B cell (primary cell): ENCODE results near the gene PRAMEF12. TPM values are rescaled to one million over a fixed set of nuclear protein-coding genes. Genes with fewer than 3 reads are reported as not detected.

ENCODE experiments used
- ATAC-seq: fragments of 200-7000 bp; cut with Tn5 transposase; one replicate; pipeline ENCODE4 v1.10.0; 2021; ENCODE audit warnings: low read depth, mild to moderate bottlenecking, moderate number of reproducible peaks, moderate library complexity
- CTCF ChIA-PET: fragments of 350-600 bp; sonication (Branson Sonifier 250); formaldehyde crosslinking; loops from one replicate; lab custom pipeline; 2021; ENCODE audit warnings: antibody characterized with exemption, inconsistent platforms; lab: Charles Lee
- POLR2A ChIA-PET: fragments of 350-600 bp; sonication (Branson Sonifier 250); formaldehyde crosslinking; loops from one replicate; lab custom pipeline; 2021; ENCODE audit warnings: antibody characterized with exemption; lab: Charles Lee
- DNase-seq: peaks from one replicate; pipeline ENCODE4 v3.0.0; 2013
- H2AFZ ChIP-seq: 2 replicates; pipeline ENCODE4 v1.6.1; 2012; ENCODE audit warnings: mild to moderate bottlenecking, low read depth, low read length; ENCODE audit not compliant: insufficient read depth, poor library complexity, severe bottlenecking
- H3K27ac ChIP-seq, 2 donors: 1 replicate in 1 of 2; 2 replicates in 1 of 2; pipeline ENCODE4 v1.5.1; 2012 to 2013; ENCODE audit warnings: low read length in 2 of 2, mild to moderate bottlenecking in 2 of 2, moderate library complexity in 1 of 2
- H3K27me3 ChIP-seq, 4 experiments: fragments of 200-600 bp in 1 of 4; sonication (generic) in 1 of 4; replicated peaks in 1 of 4; 1 replicate in 2 of 4; 2 replicates in 2 of 4; pipeline versions ENCODE4 v1.6.1 to v1.7.0; 2013 to 2016; ENCODE audit warnings: low read length in 3 of 4, mild to moderate bottlenecking in 2 of 4, mixed read lengths in 1 of 4, moderate library complexity in 1 of 4; ENCODE audit not compliant: insufficient read depth in 4 of 4, control insufficient read depth in 3 of 4; ENCODE audit errors: control extremely low read depth in 1 of 4
- H3K36me3 ChIP-seq, 2 experiments: replicated peaks in 1 of 2; 1 replicate in 1 of 2; 2 replicates in 1 of 2; pipeline versions ENCODE4 v1.6.1 to v1.7.1; 2013; ENCODE audit warnings: low read length in 1 of 2; ENCODE audit not compliant: insufficient read depth in 2 of 2, control insufficient read depth in 1 of 2; ENCODE audit errors: control extremely low read depth in 1 of 2, extremely low read depth in 1 of 2
- H3K4me1 ChIP-seq, 2 donors: fragments of 200-600 bp in 1 of 2; sonication (generic) in 1 of 2; 1 replicate in 1 of 2; 2 replicates in 1 of 2; pipeline versions ENCODE4 v1.5.1 to v1.6.1; 2013 to 2017; ENCODE audit warnings: low read length in 2 of 2; ENCODE audit not compliant: control insufficient read depth in 2 of 2, insufficient read depth in 2 of 2
- H3K4me2 ChIP-seq: replicated peaks from 2 replicates; pipeline ENCODE3; 2012; ENCODE audit warnings: mild to moderate bottlenecking, low read depth, low read length; ENCODE audit not compliant: poor library complexity, severe bottlenecking
- H3K4me3 ChIP-seq, 5 experiments: fragments of 200-600 bp in 1 of 5; sonication (generic) in 1 of 5; 1 replicate in 3 of 5; 2 replicates in 2 of 5; pipeline versions ENCODE4 v1.5.1 to v1.7.0; 2011 to 2016; ENCODE audit warnings: low read length in 4 of 5, mild to moderate bottlenecking in 4 of 5, low read depth in 2 of 5, control low read depth in 1 of 5, moderate library complexity in 1 of 5; ENCODE audit not compliant: insufficient read depth in 1 of 5; ENCODE audit errors: control extremely low read depth in 1 of 5, extremely low read depth in 1 of 5
- H3K79me2 ChIP-seq: fragments of 200-600 bp; sonication (generic); one replicate; pipeline ENCODE4 v1.6.0; 2016; ENCODE audit warnings: low read length; ENCODE audit not compliant: control insufficient read depth, insufficient read depth
- H3K9ac ChIP-seq: fragments of 200-600 bp; sonication (generic); 2 replicates; pipeline ENCODE4 v1.6.1; 2017; ENCODE audit warnings: mild to moderate bottlenecking, low read length, moderate library complexity
- H3K9me3 ChIP-seq, 3 donors: one replicate each; pipeline versions ENCODE4 v1.6.1 to v1.7.1; 2013; ENCODE audit warnings: low read length in 2 of 3; ENCODE audit not compliant: control insufficient read depth in 2 of 3, insufficient read depth in 1 of 3; ENCODE audit errors: control extremely low read depth in 1 of 3
- H4K20me1 ChIP-seq: 2 replicates; pipeline ENCODE4 v1.6.0; 2012; ENCODE audit warnings: mild to moderate bottlenecking, low read length; ENCODE audit not compliant: insufficient read depth, control insufficient read depth, poor library complexity, severe bottlenecking
- H3K27ac Mint-ChIP-seq: one replicate; pipeline ENCODE4 v1.8.0; 2021; ENCODE audit warnings: mixed read lengths
- H3K27me3 Mint-ChIP-seq: one replicate; pipeline ENCODE4 v1.8.0; 2021; ENCODE audit warnings: mixed read lengths
- H3K4me1 Mint-ChIP-seq: one replicate; pipeline ENCODE4 v1.8.0; 2021; ENCODE audit warnings: mixed read lengths
- H3K4me3 Mint-ChIP-seq: one replicate; pipeline ENCODE4 v1.8.0; 2021; ENCODE audit warnings: mixed read lengths
- H3K9me3 Mint-ChIP-seq: one replicate; pipeline ENCODE4 v1.8.0; 2022; ENCODE audit warnings: mixed read lengths; ENCODE audit not compliant: insufficient read depth
- CTCF ChIP-seq: fragments of 200-600 bp; IDR thresholded peaks from one replicate; pipeline ENCODE4 v1.8.0; 2022; ENCODE audit warnings: antibody characterized with exemption, mild to moderate bottlenecking
- EZH2 ChIP-seq: IDR thresholded peaks from 2 replicates; pipeline ENCODE4 v1.6.1; 2012; ENCODE audit warnings: borderline replicate concordance, low read depth, mild to moderate bottlenecking, moderate library complexity, low read length; ENCODE audit not compliant: insufficient read depth, poor library complexity, severe bottlenecking
- WGBS: methylation state at CpG from one replicate; pipeline ENCODE4 v1.1.5; 2013; ENCODE audit warnings: missing lambda C conversion rate; ENCODE audit not compliant: insufficient coverage; 5-methylcytosine and 5-hydroxymethylcytosine counted together
- intact Hi-C: fragments of 100-400 bp; cut with micrococcal nuclease; formaldehyde crosslinking; loops from one replicate; pipeline ENCODE4 v1.10.0; 2022
- polyA plus RNA-seq: library from polyadenylated mRNA; depleted of rRNA; stranded (reverse); fragments of >200 nt; gene quantifications from 2 replicates; pipeline ENCODE4 v1.2.3, GENCODE V29; 2012
- total RNA-seq, 2 donors: library from RNA; stranded (reverse); fragments of 120-200 nt in 1 of 2; gene quantifications; 1 replicate in 1 of 2; 2 replicates in 1 of 2; pipeline versions ENCODE4 v1.2.3 to v1.2.4, GENCODE V29; 2013 to 2022

The PRAMEF12 gene
- total and polyA plus RNA-seq, 2 donors (not counting 1 experiment from before 2014, with no cell fraction given): not detected

DNA sequence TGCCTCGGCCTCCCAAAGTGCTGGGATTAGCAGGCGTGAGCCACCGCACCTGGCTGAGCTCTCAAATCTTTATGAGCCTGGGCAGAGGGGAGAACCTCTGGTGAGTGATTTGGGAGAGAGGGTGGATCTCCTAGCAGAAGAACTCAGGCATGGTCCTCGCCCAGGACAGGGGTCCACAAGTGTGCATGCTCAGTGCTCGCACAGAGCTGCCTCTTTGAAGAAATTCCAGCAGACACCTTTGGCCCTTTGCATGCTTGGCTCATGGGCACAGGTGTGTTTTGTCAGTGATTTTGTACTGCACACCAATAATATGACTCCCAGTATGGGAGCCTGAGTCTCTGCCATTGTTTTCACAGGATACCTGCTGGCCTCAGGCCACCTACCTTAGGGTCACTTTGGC, 11.8 kb upstream of the PRAMEF12 start:
- Histone ChIP-seq H3K27ac (no peak overlapping the region), H3K27me3 (no peaks in the 10 kb centered on the region), H3K4me3 (no peak overlapping the region), H4K20me1 (no peaks in the 10 kb centered on the region), H3K9ac (no peak overlapping the region), H3K4me1 (no peaks in the 10 kb centered on the region), H2AFZ (no peak overlapping the region), H3K79me2 (no peaks in the 10 kb centered on the region), H3K36me3 (no peaks in the 10 kb centered on the region), H3K9me3 (no peaks in the 10 kb centered on the region), H3K4me2 (no peak overlapping the region)
- ChIA-PET CTCF (no interaction called here), POLR2A (no interaction called here)
- 82% methylated on average over 5 of the region's 5 CpGs for WGBS
- TF ChIP-seq CTCF (no peak), EZH2 (no peak)
- no peak for DNase-seq
- no peak for ATAC-seq
- H3K27me3 Mint-ChIP-seq: peaks cover 13% of the 10 kb centered on the region
- no peaks in the 10 kb centered on the region for H3K4me1 Mint-ChIP-seq
- no peak overlapping the region for H3K4me3 Mint-ChIP-seq
- intact Hi-C loops: no loop called here
- no peak overlapping the region for H3K27ac Mint-ChIP-seq
- H3K9me3 Mint-ChIP-seq: no peaks in the 10 kb centered on the region

DNA sequence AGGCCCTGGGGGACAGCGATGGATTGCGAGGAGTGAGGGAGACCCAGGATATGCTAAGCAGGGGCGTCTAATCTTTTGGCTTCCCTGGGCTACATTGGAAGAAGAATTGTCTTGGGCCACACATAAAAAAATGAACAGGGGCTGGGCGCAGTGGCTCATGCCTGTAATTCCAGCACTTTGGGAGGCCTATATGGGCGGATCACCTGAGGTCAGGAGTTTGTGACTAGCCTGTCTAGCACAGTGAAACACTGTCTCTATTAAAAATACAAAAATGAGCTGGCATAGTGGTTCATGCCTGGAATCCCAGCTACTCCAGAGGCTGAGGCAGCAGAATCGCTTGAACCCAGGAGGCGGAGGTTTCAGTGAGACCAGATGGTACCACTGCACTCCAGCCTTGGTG, 10.8 kb upstream of the PRAMEF12 start:
- 92% methylated on average over 6 of the region's 7 CpGs for WGBS
- Histone ChIP-seq H3K79me2 (no peaks in the 10 kb centered on the region), H3K4me1 (no peaks in the 10 kb centered on the region), H3K27ac (no peak overlapping the region), H3K27me3 (no peaks in the 10 kb centered on the region), H4K20me1 (no peaks in the 10 kb centered on the region), H3K9me3 (no peaks in the 10 kb centered on the region), H3K4me3 (no peak overlapping the region), H3K9ac (no peak overlapping the region), H3K4me2 (no peak overlapping the region), H2AFZ (no peak overlapping the region), H3K36me3 (no peaks in the 10 kb centered on the region)
- DNase-seq: no peak
- no peak for ATAC-seq
- POLR2A ChIA-PET: no interaction called here
- Mint-ChIP-seq H3K9me3 (no peaks in the 10 kb centered on the region), H3K27ac (no peak overlapping the region), H3K27me3 (peaks cover 14% of the 10 kb centered on the region), H3K4me1 (no peaks in the 10 kb centered on the region), H3K4me3 (no peak overlapping the region)
- CTCF ChIA-PET: no interaction called here
- TF ChIP-seq EZH2: no peak
- TF ChIP-seq CTCF: no peak
- intact Hi-C loops: no loop called here
